Mesenchymal stem cell (in vitro differentiated cells and primary cell): ENCODE measurements around the gene CKAP5.
A peak's percentile ranks its signal among the peaks of the same experiment; 100 is the strongest.

Experiments used
- DNase-seq: peaks from one replicate; pipeline ENCODE4 v3.0.0-alpha.2; 2013
- H2AFZ ChIP-seq: one replicate; pipeline ENCODE4 v1.6.1; 2013; ENCODE audit warnings: low read depth, mild to moderate bottlenecking, control low read depth, inconsistent platforms, low read length, moderate library complexity
- H2AK5ac ChIP-seq: 2 replicates; pipeline ENCODE4 v1.6.1; 2013; ENCODE audit warnings: low read length, moderate library complexity, mild to moderate bottlenecking, inconsistent platforms; ENCODE audit not compliant: severe bottlenecking
- H2BK120ac ChIP-seq: one replicate; pipeline ENCODE4 v1.6.1; 2013; ENCODE audit warnings: low read depth, mild to moderate bottlenecking, inconsistent platforms, low read length, moderate library complexity
- H2BK12ac ChIP-seq, 2 experiments: one replicate each; pipeline ENCODE4 v1.6.1; 2013; ENCODE audit warnings: inconsistent platforms in 2 of 2, low read length in 2 of 2, mild to moderate bottlenecking in 2 of 2, moderate library complexity in 2 of 2, control low read depth in 1 of 2
- H2BK15ac ChIP-seq: one replicate; pipeline ENCODE4 v1.6.1; 2013; ENCODE audit warnings: mild to moderate bottlenecking, low read depth, inconsistent platforms; ENCODE audit not compliant: poor library complexity, severe bottlenecking
- H2BK5ac ChIP-seq: 2 replicates; pipeline ENCODE4 v1.6.1; 2013; ENCODE audit warnings: low read depth, mild to moderate bottlenecking, low read length, control low read depth, inconsistent platforms; ENCODE audit not compliant: poor library complexity, severe bottlenecking
- H3K14ac ChIP-seq, 2 experiments: one replicate each; pipeline ENCODE4 v1.6.1; 2013; ENCODE audit warnings: inconsistent platforms in 2 of 2, low read length in 2 of 2, control low read depth in 1 of 2, mild to moderate bottlenecking in 1 of 2, moderate library complexity in 1 of 2
- H3K18ac ChIP-seq, 2 experiments: one replicate each; pipeline ENCODE4 v1.6.1; 2013; ENCODE audit warnings: inconsistent platforms in 2 of 2, low read length in 2 of 2, control low read depth in 1 of 2, low read depth in 1 of 2, mild to moderate bottlenecking in 1 of 2
- H3K23ac ChIP-seq, 2 experiments: one replicate each; pipeline ENCODE4 v1.6.1; 2013; ENCODE audit warnings: inconsistent platforms in 2 of 2, low read length in 2 of 2, mild to moderate bottlenecking in 2 of 2, moderate library complexity in 2 of 2, control low read depth in 1 of 2
- H3K27ac ChIP-seq: 2 replicates; pipeline ENCODE4 v1.5.1; 2013; ENCODE audit warnings: mild to moderate bottlenecking, moderate library complexity, low read length, control low read depth, inconsistent platforms; ENCODE audit not compliant: poor library complexity, severe bottlenecking
- H3K27me3 ChIP-seq, 2 experiments: 2 replicates each; pipeline versions ENCODE4 v1.6.1 to v1.7.0; 2013; ENCODE audit warnings: low read length in 2 of 2, mild to moderate bottlenecking in 2 of 2, moderate library complexity in 2 of 2, control low read depth in 1 of 2, inconsistent platforms in 1 of 2; ENCODE audit not compliant: control insufficient read depth in 1 of 2, insufficient read depth in 1 of 2
- H3K36me3 ChIP-seq, 2 experiments: 2 replicates each; pipeline versions ENCODE4 v1.6.1 to v1.7.0; 2013; ENCODE audit warnings: low read length in 2 of 2, control low read depth in 1 of 2, inconsistent platforms in 1 of 2, low read depth in 1 of 2, mild to moderate bottlenecking in 1 of 2; ENCODE audit not compliant: insufficient read depth in 2 of 2, control insufficient read depth in 1 of 2
- H3K4ac ChIP-seq, 2 experiments: one replicate each; pipeline ENCODE4 v1.6.1; 2013; ENCODE audit warnings: inconsistent platforms in 2 of 2, low read length in 2 of 2, mild to moderate bottlenecking in 2 of 2, moderate library complexity in 2 of 2, control low read depth in 1 of 2, low read depth in 1 of 2
- H3K4me1 ChIP-seq: 2 replicates; pipeline ENCODE4 v1.6.1; 2013; ENCODE audit warnings: low read depth, low read length, control low read depth; ENCODE audit not compliant: control insufficient read depth, insufficient read depth
- H3K4me2 ChIP-seq: 2 replicates; pipeline ENCODE4 v1.6.1; 2013; ENCODE audit warnings: low read length, mild to moderate bottlenecking, inconsistent platforms; ENCODE audit not compliant: poor library complexity, severe bottlenecking
- H3K4me3 ChIP-seq, 2 experiments: 2 replicates each; pipeline versions ENCODE4 v1.5.1 to v1.7.0; 2013; ENCODE audit warnings: low read length in 2 of 2, mild to moderate bottlenecking in 2 of 2, control low read depth in 1 of 2, low read depth in 1 of 2; ENCODE audit not compliant: insufficient read depth in 1 of 2
- H3K79me1 ChIP-seq: replicated peaks from 2 replicates; pipeline ENCODE4 v1.6.1; 2013; ENCODE audit warnings: mild to moderate bottlenecking, control low read depth, low read length, inconsistent platforms; ENCODE audit not compliant: poor library complexity, severe bottlenecking
- H3K9ac ChIP-seq: 2 replicates; pipeline ENCODE4 v1.7.0; 2013; ENCODE audit warnings: mild to moderate bottlenecking, low read length, moderate library complexity
- H3K9me3 ChIP-seq: 2 replicates; pipeline ENCODE4 v1.7.0; 2013; ENCODE audit warnings: mild to moderate bottlenecking, low read length; ENCODE audit not compliant: control insufficient read depth
- H4K8ac ChIP-seq: one replicate; pipeline ENCODE4 v1.6.1; 2013; ENCODE audit warnings: inconsistent platforms, mild to moderate bottlenecking, low read length, moderate library complexity
- H4K91ac ChIP-seq: one replicate; pipeline ENCODE4 v1.6.1; 2013; ENCODE audit warnings: mild to moderate bottlenecking, low read length, inconsistent platforms
- WGBS: methylation state at CpG from one replicate; pipeline ENCODE4 v1.1.7; 2013; ENCODE audit warnings: mixed read lengths; 5-methylcytosine and 5-hydroxymethylcytosine counted together

The CKAP5 gene

DNA sequence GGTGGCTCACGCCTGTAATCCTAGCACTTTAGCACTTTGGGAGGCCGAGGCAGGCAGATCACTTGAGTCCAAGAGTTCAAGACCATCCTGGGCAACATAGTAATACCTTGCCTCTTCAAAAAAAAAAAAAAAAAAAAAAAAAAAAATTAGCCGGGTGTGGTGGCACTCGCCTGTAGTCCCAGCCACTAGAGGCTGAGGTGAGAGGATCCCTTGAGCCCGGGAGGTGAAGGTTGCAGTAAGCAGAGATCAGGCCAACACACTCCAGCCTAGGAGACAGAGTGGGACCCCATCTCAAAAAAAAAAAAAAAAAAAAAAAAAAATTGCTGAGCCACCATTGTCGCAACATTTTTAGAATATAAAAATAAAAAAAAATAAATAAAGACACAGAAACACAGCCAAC lies 7.6 kb downstream of the CKAP5 start:
- peaks cover 3% of the 10 kb centered on the region for H3K4me1 ChIP-seq
- H4K91ac ChIP-seq, result no peak overlapping the region
- no peak overlapping the region for H3K4me2 ChIP-seq
- no peak overlapping the region for H3K23ac ChIP-seq
- H3K79me1 ChIP-seq, result no peaks in the 10 kb centered on the region
- H3K27me3 ChIP-seq, result no peaks in the 10 kb centered on the region
- H2AK5ac ChIP-seq, result no peak overlapping the region
- H2BK15ac ChIP-seq, result no peak overlapping the region
- H3K27ac ChIP-seq, result no peak overlapping the region
- no peaks in the 10 kb centered on the region for H3K9me3 ChIP-seq
- H2BK120ac ChIP-seq, result no peak overlapping the region
- H2AFZ ChIP-seq, result no peak overlapping the region
- DNase-seq, result no peak
- no peak overlapping the region for H3K4ac ChIP-seq
- H3K9ac ChIP-seq, result no peak overlapping the region
- no peaks in the 10 kb centered on the region for H3K36me3 ChIP-seq
- peak overlapping the region; percentile 19 for H4K8ac ChIP-seq
- H3K14ac ChIP-seq, result no peak overlapping the region
- no peak overlapping the region for H3K4me3 ChIP-seq
- WGBS, result 100% methylated on average over 2 of the region's 6 CpGs
- H2BK12ac ChIP-seq, result no peak overlapping the region
- no peak overlapping the region for H3K18ac ChIP-seq
- no peak overlapping the region for H2BK5ac ChIP-seq

GRCh38 chr11:46837860-46838259 lies 8.2 kb downstream of the CKAP5 start:
- Histone ChIP-seq H3K27ac (no peak overlapping the region), H3K4me1 (peaks cover 1% of the 10 kb centered on the region), H3K36me3 (no peaks in the 10 kb centered on the region), H3K18ac (no peak overlapping the region), H2AFZ (no peak overlapping the region), H2AK5ac (no peak overlapping the region), H3K27me3 (no peaks in the 10 kb centered on the region), H2BK15ac (no peak overlapping the region), H3K14ac (no peak overlapping the region), H3K9me3 (no peaks in the 10 kb centered on the region), H3K23ac (no peak overlapping the region), H4K8ac (no peak overlapping the region), H3K4me2 (no peak overlapping the region), H3K4ac (no peak overlapping the region), H3K79me1 (no peaks in the 10 kb centered on the region), H2BK5ac (no peak overlapping the region), H2BK12ac (no peak overlapping the region), H4K91ac (no peak overlapping the region), H3K4me3 (no peak overlapping the region), H3K9ac (no peak overlapping the region), H2BK120ac (no peak overlapping the region)
- DNase-seq, result no peak

DNA sequence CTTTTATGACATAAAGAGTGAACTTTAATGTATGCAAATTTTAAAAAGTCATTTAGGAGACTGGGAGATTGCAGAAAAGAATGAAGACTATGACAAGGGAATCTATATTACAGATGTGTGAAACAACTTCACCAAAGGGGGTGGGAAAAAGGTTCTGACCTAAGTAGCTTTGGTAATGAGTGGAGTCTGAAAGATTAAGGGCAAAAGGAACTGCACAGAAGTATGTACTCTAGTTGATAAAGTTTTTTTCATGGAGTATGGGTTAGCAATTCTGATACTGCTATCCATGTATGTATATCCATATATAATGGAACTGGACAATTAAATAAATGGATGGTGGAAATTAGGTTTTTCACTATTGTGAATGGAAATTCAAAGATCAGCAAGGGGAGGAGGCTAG lies 9.2 kb downstream of the CKAP5 start:
- no peak for DNase-seq
- no peaks in the 10 kb centered on the region for H3K36me3 ChIP-seq
- no peak overlapping the region for H3K18ac ChIP-seq
- no peaks in the 10 kb centered on the region for H3K9me3 ChIP-seq
- no peak overlapping the region for H2BK120ac ChIP-seq
- H4K91ac ChIP-seq, result no peak overlapping the region
- H3K27me3 ChIP-seq, result no peaks in the 10 kb centered on the region
- H3K27ac ChIP-seq, result no peak overlapping the region
- H3K9ac ChIP-seq, result no peak overlapping the region
- H2BK5ac ChIP-seq, result no peak overlapping the region
- H2BK15ac ChIP-seq, result no peak overlapping the region
- H4K8ac ChIP-seq, result no peak overlapping the region
- H3K4ac ChIP-seq, result no peak overlapping the region
- H3K79me1 ChIP-seq, result no peaks in the 10 kb centered on the region
- H3K14ac ChIP-seq, result no peak overlapping the region
- no peak overlapping the region for H2AFZ ChIP-seq
- no peak overlapping the region for H2BK12ac ChIP-seq
- H3K4me2 ChIP-seq, result no peak overlapping the region
- no peak overlapping the region for H2AK5ac ChIP-seq
- no peak overlapping the region for H3K23ac ChIP-seq
- H3K4me1 ChIP-seq, result peaks cover 1% of the 10 kb centered on the region
- no peak overlapping the region for H3K4me3 ChIP-seq

DNA sequence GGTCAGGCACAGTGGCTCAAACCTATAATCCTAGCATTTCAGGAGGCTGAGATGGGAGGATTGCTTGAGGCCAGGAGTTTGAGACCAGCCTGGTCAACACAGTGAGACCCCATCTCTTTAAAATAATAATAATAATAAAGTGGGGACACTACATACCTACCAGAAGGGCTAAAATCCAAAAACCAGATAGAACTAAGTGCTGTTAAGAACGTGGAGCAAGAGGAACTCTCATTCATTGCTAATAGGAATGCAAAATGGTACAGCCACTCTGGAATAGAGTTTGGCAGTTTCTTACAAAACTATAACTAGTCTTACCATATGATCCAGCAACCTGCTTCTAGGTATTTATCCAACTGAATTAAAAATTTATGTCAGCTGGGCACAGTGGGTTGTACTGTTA lies 9.6 kb downstream of the CKAP5 start:
- H3K9ac ChIP-seq, result no peak overlapping the region
- no peak for DNase-seq
- 100% methylated on average over 1 of the region's 1 CpG for WGBS
- no peaks in the 10 kb centered on the region for H3K36me3 ChIP-seq
- no peaks in the 10 kb centered on the region for H3K9me3 ChIP-seq
- peaks cover 1% of the 10 kb centered on the region for H3K4me1 ChIP-seq
- no peaks in the 10 kb centered on the region for H3K79me1 ChIP-seq
- H2BK15ac ChIP-seq, result no peak overlapping the region
- no peaks in the 10 kb centered on the region for H3K27me3 ChIP-seq
- H3K4me3 ChIP-seq, result no peak overlapping the region
- H2AFZ ChIP-seq, result no peak overlapping the region
- no peak overlapping the region for H3K4ac ChIP-seq
- no peak overlapping the region for H3K4me2 ChIP-seq
- no peak overlapping the region for H3K18ac ChIP-seq
- no peak overlapping the region for H3K27ac ChIP-seq
- no peak overlapping the region for H2BK5ac ChIP-seq
- no peak overlapping the region for H2BK12ac ChIP-seq
- no peak overlapping the region for H3K14ac ChIP-seq
- H2BK120ac ChIP-seq, result no peak overlapping the region
- no peak overlapping the region for H3K23ac ChIP-seq
- no peak overlapping the region for H4K91ac ChIP-seq
- no peak overlapping the region for H4K8ac ChIP-seq
- no peak overlapping the region for H2AK5ac ChIP-seq
